Measurements from ENCODE around the gene DISP3.

DNA sequence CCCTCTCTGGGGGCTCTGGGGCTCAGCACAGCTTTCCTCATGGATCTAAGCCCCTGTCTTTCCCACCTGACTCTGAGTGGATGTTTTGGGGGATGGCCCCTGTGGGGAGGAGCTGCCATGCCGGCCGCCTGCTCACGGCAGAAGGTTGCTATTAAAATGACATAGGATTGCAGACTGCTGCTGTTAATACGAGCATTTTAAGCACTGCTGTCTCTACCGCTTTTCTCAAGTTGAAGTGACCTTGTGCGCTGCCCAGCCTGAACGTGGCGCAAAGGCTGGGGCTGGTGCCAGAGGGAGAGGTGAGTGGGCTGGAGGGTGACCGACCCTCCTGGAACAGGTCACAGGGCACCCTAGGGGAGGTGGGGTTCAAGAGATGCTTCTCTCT, 58.4 kb downstream of the DISP3 start:
- TF ChIP-seq POLR2A (IDR thresholded peaks at IDR 0.05) = no peak
- TF ChIP-seq, protein P1, sequence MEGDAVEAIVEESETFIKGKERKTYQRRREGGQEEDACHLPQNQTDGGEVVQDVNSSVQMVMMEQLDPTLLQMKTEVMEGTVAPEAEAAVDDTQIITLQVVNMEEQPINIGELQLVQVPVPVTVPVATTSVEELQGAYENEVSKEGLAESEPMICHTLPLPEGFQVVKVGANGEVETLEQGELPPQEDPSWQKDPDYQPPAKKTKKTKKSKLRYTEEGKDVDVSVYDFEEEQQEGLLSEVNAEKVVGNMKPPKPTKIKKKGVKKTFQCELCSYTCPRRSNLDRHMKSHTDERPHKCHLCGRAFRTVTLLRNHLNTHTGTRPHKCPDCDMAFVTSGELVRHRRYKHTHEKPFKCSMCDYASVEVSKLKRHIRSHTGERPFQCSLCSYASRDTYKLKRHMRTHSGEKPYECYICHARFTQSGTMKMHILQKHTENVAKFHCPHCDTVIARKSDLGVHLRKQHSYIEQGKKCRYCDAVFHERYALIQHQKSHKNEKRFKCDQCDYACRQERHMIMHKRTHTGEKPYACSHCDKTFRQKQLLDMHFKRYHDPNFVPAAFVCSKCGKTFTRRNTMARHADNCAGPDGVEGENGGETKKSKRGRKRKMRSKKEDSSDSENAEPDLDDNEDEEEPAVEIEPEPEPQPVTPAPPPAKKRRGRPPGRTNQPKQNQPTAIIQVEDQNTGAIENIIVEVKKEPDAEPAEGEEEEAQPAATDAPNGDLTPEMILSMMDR (IDR thresholded peaks at IDR 0.05) = no peak
